ENCODE results near the gene C11orf86.

DNA sequence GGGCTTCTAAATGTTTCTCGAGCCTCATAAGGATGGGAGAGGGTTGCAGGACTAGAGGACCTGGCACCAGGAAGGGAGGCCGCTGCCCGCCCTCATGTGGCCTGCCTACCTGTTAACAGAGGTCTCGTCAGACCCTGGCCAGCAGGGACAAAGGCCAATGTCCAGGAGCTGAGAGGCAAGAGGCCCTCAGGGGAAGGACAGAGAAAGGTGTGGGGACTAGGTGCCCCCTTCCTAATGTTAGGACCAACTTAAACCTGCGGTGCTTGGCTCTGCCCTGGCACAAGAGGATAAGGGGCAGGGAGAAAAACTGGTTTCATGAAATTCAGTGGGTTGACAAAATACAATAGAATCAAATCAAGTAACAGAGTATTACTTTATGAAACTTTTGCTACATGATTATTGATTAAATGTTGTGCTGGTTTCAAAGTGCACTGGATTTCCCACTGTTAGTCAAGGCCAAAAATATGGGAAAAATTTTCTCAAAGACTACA, 27.9 kb downstream of the C11orf86 start:
- TF ChIP-seq CTCF (IDR thresholded peaks at IDR 0.05) (no peak), POLR2A (IDR thresholded peaks at IDR 0.05) (no peak), POLR2AphosphoS5 (IDR thresholded peaks at IDR 0.05; ENCODE audit: insufficient read depth in 1 of 2, low read depth in 1 of 2) (no peak)

Data from vagina (tissue), 2 donors.